Endothelial cell of umbilical vein (primary cell): ENCODE data around the gene OSBPL10.

Experiments used
- EZH2 ChIP-seq: IDR thresholded peaks from 2 replicates; pipeline ENCODE4 v1.6.1; 2012; ENCODE audit warnings: borderline replicate concordance, low read depth, mild to moderate bottlenecking, moderate library complexity, low read length, inconsistent platforms; ENCODE audit not compliant: severe bottlenecking
- FOS ChIP-seq: IDR thresholded peaks from 2 replicates; pipeline ENCODE4 v1.6.1; 2011; ENCODE audit warnings: mild to moderate bottlenecking, low read length, moderate library complexity, borderline replicate concordance; ENCODE audit not compliant: insufficient read depth
- JUN ChIP-seq: IDR thresholded peaks from 2 replicates; pipeline ENCODE4 v1.6.1; 2011; ENCODE audit warnings: borderline replicate concordance, low read depth; ENCODE audit not compliant: insufficient read length, insufficient read depth
- MYC ChIP-seq: IDR thresholded peaks from one replicate; pipeline ENCODE4 v1.6.1; 2011; ENCODE audit warnings: mild to moderate bottlenecking, low read depth, low read length
- POLR2A ChIP-seq: IDR thresholded peaks from 2 replicates; pipeline ENCODE4 v1.6.1; 2012; ENCODE audit warnings: low read depth, mild to moderate bottlenecking, control low read depth, low read length
- POLR2AphosphoS5 ChIP-seq: IDR thresholded peaks from 2 replicates; pipeline ENCODE4 v1.6.1; 2012; ENCODE audit warnings: low read depth, mild to moderate bottlenecking, control low read depth, low read length, moderate library complexity; ENCODE audit not compliant: insufficient read depth
- TF ChIP-seq, protein P1 (sequence below), 2 donors: IDR thresholded peaks; 1 replicate in 1 of 2; 2 replicates in 1 of 2; pipeline ENCODE4 v1.5.1; 2011; ENCODE audit warnings: low read length in 2 of 2, mild to moderate bottlenecking in 2 of 2, moderate library complexity in 2 of 2, control low read depth in 1 of 2, inconsistent platforms in 1 of 2, low read depth in 1 of 2; ENCODE audit not compliant: insufficient read depth in 1 of 2; ENCODE audit errors: extremely low read depth in 1 of 2
- TF ChIP-seq, protein P2 (sequence below): IDR thresholded peaks from 2 replicates; pipeline ENCODE4 v1.6.1; 2011; ENCODE audit not compliant: insufficient read depth, insufficient read length

DNA sequence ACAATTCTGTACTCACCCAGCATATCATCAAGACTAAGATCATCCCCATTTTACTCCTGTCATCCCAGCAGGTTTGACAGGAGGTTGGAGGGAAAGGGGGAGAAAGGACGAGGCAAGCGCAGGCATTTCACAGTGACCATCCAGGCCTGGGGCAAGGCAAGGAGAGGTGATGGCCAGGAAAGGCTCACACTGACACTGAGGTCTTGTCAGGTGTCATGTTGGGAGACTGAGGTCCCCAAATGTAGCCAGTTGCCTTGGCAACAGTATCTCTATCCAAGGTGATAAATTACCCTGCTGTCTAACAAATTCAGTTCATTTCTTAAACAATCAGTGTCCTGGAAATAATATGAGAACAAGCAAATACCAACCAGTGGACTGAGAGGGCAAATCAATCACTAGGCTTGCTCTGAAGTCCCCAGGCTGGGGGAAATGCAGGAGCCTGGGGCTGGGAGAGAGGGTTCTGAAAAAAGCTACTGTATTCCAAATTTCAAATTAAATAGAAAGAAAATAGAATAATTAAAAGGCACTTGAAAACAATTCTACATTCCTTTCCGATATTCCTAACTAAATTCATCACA is 172.8 kb downstream of the OSBPL10 start:
- TF ChIP-seq, protein P1, sequence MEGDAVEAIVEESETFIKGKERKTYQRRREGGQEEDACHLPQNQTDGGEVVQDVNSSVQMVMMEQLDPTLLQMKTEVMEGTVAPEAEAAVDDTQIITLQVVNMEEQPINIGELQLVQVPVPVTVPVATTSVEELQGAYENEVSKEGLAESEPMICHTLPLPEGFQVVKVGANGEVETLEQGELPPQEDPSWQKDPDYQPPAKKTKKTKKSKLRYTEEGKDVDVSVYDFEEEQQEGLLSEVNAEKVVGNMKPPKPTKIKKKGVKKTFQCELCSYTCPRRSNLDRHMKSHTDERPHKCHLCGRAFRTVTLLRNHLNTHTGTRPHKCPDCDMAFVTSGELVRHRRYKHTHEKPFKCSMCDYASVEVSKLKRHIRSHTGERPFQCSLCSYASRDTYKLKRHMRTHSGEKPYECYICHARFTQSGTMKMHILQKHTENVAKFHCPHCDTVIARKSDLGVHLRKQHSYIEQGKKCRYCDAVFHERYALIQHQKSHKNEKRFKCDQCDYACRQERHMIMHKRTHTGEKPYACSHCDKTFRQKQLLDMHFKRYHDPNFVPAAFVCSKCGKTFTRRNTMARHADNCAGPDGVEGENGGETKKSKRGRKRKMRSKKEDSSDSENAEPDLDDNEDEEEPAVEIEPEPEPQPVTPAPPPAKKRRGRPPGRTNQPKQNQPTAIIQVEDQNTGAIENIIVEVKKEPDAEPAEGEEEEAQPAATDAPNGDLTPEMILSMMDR (IDR thresholded peaks at IDR 0.05; ENCODE audit: extremely low read depth in 1 of 2, insufficient read depth in 1 of 2, low read depth in 1 of 2, low read length in 2 of 2), result no peak
- TF ChIP-seq POLR2AphosphoS5 (no peak), POLR2A (no peak), FOS (no peak), EZH2 (no peak), JUN (no peak), MYC (no peak)
- TF ChIP-seq, protein P2, sequence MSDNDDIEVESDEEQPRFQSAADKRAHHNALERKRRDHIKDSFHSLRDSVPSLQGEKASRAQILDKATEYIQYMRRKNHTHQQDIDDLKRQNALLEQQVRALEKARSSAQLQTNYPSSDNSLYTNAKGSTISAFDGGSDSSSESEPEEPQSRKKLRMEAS, result no peak
